Liver (tissue), 3 donors: ENCODE data around the gene OR52M1.

Experiments used
- GABPA ChIP-seq, 2 donors: IDR thresholded peaks in 1 of 2; conservative IDR thresholded peaks in 1 of 2; 2 replicates each; pipeline ENCODE4 v1.6.1; 2016; ENCODE audit warnings: antibody characterized with exemption in 2 of 2, mild to moderate bottlenecking in 1 of 2, moderate library complexity in 1 of 2
- RAD21 ChIP-seq, 2 donors: IDR thresholded peaks; 2 replicates each; pipeline ENCODE4 v1.6.1; 2016; ENCODE audit warnings: antibody characterized with exemption in 2 of 2, mild to moderate bottlenecking in 2 of 2
- SP1 ChIP-seq: IDR thresholded peaks from 2 replicates; pipeline ENCODE4 v1.6.1; 2018; ENCODE audit warnings: antibody characterized with exemption, mild to moderate bottlenecking
- TAF1 ChIP-seq: conservative IDR thresholded peaks from 2 replicates; pipeline ENCODE4 v1.6.1; 2016; ENCODE audit warnings: antibody characterized with exemption, mild to moderate bottlenecking
- ZBTB33 ChIP-seq: IDR thresholded peaks from 2 replicates; pipeline ENCODE4 v1.6.1; 2016; ENCODE audit warnings: antibody characterized with exemption
- TF ChIP-seq, protein P1 (sequence below): fragments of 150-350 bp; IDR thresholded peaks from 2 replicates; pipeline ENCODE4 v1.5.1; 2017; ENCODE audit warnings: improper control_type of control experiment, low read depth, low read length; ENCODE audit not compliant: missing input control
- TF ChIP-seq, protein P2 (sequence below): IDR thresholded peaks from 2 replicates; pipeline ENCODE4 v1.6.1; 2016; ENCODE audit warnings: antibody characterized with exemption
- TF ChIP-seq, protein P3 (sequence below): IDR thresholded peaks from 2 replicates; pipeline ENCODE4 v1.6.1; 2016; ENCODE audit warnings: antibody characterized with exemption, mild to moderate bottlenecking
- donor health status: healthy.
- donor health status: healthy.

DNA sequence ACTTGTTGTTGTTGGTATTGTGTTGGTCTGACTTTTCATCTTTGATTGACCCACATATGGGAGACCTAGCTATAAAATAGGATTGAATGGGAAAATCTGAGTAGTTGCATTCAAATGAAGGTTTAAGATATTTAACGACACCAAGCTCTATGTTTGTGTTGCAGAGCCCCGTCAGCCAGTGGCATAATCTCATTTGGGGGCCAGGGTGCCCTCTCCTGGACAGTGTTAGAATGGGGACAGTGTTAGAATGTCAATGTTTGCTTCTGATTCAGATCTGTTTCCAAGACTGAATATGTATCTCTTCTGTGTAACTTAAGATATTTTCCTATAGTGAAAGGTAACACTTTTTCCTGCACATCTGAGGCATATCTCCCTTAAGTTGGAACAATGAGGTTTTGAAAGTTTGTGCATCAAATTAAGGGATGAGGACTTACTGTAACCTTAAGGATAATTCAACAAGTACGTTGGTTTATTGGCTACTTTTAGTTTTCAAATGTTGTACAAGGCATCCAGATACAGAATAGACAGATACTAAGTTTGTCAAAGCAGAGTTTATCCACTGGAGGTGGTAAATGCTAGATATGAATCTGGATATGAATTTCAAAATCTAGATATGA, 5.3 kb upstream of the OR52M1 start:
- TF ChIP-seq, protein P1, sequence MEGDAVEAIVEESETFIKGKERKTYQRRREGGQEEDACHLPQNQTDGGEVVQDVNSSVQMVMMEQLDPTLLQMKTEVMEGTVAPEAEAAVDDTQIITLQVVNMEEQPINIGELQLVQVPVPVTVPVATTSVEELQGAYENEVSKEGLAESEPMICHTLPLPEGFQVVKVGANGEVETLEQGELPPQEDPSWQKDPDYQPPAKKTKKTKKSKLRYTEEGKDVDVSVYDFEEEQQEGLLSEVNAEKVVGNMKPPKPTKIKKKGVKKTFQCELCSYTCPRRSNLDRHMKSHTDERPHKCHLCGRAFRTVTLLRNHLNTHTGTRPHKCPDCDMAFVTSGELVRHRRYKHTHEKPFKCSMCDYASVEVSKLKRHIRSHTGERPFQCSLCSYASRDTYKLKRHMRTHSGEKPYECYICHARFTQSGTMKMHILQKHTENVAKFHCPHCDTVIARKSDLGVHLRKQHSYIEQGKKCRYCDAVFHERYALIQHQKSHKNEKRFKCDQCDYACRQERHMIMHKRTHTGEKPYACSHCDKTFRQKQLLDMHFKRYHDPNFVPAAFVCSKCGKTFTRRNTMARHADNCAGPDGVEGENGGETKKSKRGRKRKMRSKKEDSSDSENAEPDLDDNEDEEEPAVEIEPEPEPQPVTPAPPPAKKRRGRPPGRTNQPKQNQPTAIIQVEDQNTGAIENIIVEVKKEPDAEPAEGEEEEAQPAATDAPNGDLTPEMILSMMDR = peak; percentile 66
- TF ChIP-seq, protein P2, sequence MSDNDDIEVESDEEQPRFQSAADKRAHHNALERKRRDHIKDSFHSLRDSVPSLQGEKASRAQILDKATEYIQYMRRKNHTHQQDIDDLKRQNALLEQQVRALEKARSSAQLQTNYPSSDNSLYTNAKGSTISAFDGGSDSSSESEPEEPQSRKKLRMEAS = no peak
- TF ChIP-seq TAF1 (no peak), GABPA (IDR thresholded peaks at IDR 0.05 in 1 of 2, conservative IDR thresholded peaks at IDR 0.05 in 1 of 2) (no peak), ZBTB33 (no peak), RAD21 (IDR thresholded peaks at IDR 0.05) (peak; percentile 78 to 84), SP1 (no peak)
- TF ChIP-seq, protein P3, sequence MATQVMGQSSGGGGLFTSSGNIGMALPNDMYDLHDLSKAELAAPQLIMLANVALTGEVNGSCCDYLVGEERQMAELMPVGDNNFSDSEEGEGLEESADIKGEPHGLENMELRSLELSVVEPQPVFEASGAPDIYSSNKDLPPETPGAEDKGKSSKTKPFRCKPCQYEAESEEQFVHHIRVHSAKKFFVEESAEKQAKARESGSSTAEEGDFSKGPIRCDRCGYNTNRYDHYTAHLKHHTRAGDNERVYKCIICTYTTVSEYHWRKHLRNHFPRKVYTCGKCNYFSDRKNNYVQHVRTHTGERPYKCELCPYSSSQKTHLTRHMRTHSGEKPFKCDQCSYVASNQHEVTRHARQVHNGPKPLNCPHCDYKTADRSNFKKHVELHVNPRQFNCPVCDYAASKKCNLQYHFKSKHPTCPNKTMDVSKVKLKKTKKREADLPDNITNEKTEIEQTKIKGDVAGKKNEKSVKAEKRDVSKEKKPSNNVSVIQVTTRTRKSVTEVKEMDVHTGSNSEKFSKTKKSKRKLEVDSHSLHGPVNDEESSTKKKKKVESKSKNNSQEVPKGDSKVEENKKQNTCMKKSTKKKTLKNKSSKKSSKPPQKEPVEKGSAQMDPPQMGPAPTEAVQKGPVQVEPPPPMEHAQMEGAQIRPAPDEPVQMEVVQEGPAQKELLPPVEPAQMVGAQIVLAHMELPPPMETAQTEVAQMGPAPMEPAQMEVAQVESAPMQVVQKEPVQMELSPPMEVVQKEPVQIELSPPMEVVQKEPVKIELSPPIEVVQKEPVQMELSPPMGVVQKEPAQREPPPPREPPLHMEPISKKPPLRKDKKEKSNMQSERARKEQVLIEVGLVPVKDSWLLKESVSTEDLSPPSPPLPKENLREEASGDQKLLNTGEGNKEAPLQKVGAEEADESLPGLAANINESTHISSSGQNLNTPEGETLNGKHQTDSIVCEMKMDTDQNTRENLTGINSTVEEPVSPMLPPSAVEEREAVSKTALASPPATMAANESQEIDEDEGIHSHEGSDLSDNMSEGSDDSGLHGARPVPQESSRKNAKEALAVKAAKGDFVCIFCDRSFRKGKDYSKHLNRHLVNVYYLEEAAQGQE = no peak
